GM23338 (cell line): Measurements from ENCODE around the gene EXOSC5. TPM values are rescaled to one million over a fixed set of nuclear protein-coding genes. Genes with fewer than 3 reads are reported as not detected.

ENCODE experiments used
- ATAC-seq: fragments of 200-7000 bp; cut with Tn5 transposase; 3 replicates; pipeline ENCODE4 v1.9.1; 2020
- DNase-seq: peaks from one replicate; pipeline ENCODE4 v3.0.0-alpha.2; 2015; ENCODE audit warnings: low spot score
- H2AFZ ChIP-seq: fragments of 200-600 bp; sonication (generic); 2 replicates; pipeline ENCODE4 v1.8.0; 2016; ENCODE audit warnings: antibody characterized with exemption, mild to moderate bottlenecking, moderate library complexity
- H3F3A ChIP-seq: fragments of 200-600 bp; sonication (generic); replicated peaks from 2 replicates; pipeline ENCODE4 v1.8.0; 2017; ENCODE audit warnings: antibody characterized with exemption, mixed run types, low read depth
- H3K27ac ChIP-seq: fragments of 200-600 bp; sonication (generic); 2 replicates; pipeline ENCODE4 v1.6.1; 2016; ENCODE audit warnings: low read depth
- H3K27me3 ChIP-seq: fragments of 200-600 bp; sonication (generic); 2 replicates; pipeline ENCODE4 v1.8.0; 2016; ENCODE audit warnings: mild to moderate bottlenecking, mixed run types, moderate library complexity; ENCODE audit not compliant: insufficient read depth
- H3K36me3 ChIP-seq: fragments of 200-600 bp; sonication (generic); 2 replicates; pipeline ENCODE4 v1.8.0; 2016; ENCODE audit warnings: mild to moderate bottlenecking; ENCODE audit not compliant: insufficient read depth
- H3K4me1 ChIP-seq: fragments of 200-600 bp; sonication (generic); 2 replicates; pipeline ENCODE4 v1.8.0; 2016; ENCODE audit warnings: mild to moderate bottlenecking, moderate library complexity; ENCODE audit not compliant: insufficient read depth
- H3K4me2 ChIP-seq: fragments of 200-600 bp; sonication (generic); 2 replicates; pipeline ENCODE4 v1.7.1; 2017; ENCODE audit warnings: mixed run types
- H3K4me3 ChIP-seq: fragments of 200-600 bp; sonication (generic); 2 replicates; pipeline ENCODE4 v1.6.1; 2016; ENCODE audit warnings: mixed run types
- H3K79me2 ChIP-seq: fragments of 200-600 bp; sonication (generic); replicated peaks from 2 replicates; pipeline ENCODE4 v1.8.0; 2017; ENCODE audit warnings: mild to moderate bottlenecking; ENCODE audit not compliant: insufficient read depth
- H3K9me2 ChIP-seq: fragments of 200-600 bp; sonication (generic); 2 replicates; pipeline ENCODE4 v1.8.0; 2017; ENCODE audit not compliant: insufficient read depth
- H4K20me1 ChIP-seq: fragments of 200-600 bp; sonication (generic); replicated peaks from 2 replicates; pipeline ENCODE4 v1.8.0; 2017; ENCODE audit warnings: mild to moderate bottlenecking; ENCODE audit not compliant: insufficient read depth
- H3K27ac Mint-ChIP-seq: 2 replicates; pipeline ENCODE4 v1.8.0; 2020; ENCODE audit warnings: inconsistent platforms, mild to moderate bottlenecking, moderate library complexity, mixed read lengths
- H3K27me3 Mint-ChIP-seq: 3 replicates; pipeline ENCODE4 v1.8.0; 2022; ENCODE audit warnings: low read depth, mild to moderate bottlenecking, moderate library complexity, mixed read lengths, inconsistent platforms; ENCODE audit not compliant: insufficient read depth, poor library complexity
- H3K36me3 Mint-ChIP-seq: 3 replicates; pipeline ENCODE4 v1.8.0; 2021; ENCODE audit warnings: low read depth, mild to moderate bottlenecking, inconsistent platforms, moderate library complexity, mixed read lengths
- H3K4me1 Mint-ChIP-seq: 3 replicates; pipeline ENCODE4 v1.8.0; 2020; ENCODE audit warnings: mild to moderate bottlenecking, inconsistent platforms, mixed read lengths
- H3K4me3 Mint-ChIP-seq: 3 replicates; pipeline ENCODE4 v1.8.0; 2021; ENCODE audit warnings: moderate library complexity, mild to moderate bottlenecking, inconsistent platforms, mixed read lengths
- H3K9me3 Mint-ChIP-seq: 3 replicates; pipeline ENCODE4 v1.8.0; 2020; ENCODE audit warnings: moderate library complexity, mild to moderate bottlenecking, inconsistent platforms, mixed read lengths
- CREB1 ChIP-seq: fragments of 250-450 bp; sonication (Bioruptor Pico); IDR thresholded peaks from 2 replicates; pipeline ENCODE4 v1.5.0; 2020; ENCODE audit warnings: low read depth, mild to moderate bottlenecking, moderate library complexity
- NANOG ChIP-seq: IDR thresholded peaks from 2 replicates; pipeline ENCODE4 v1.6.1; 2016; ENCODE audit warnings: antibody characterized with exemption, borderline replicate concordance
- POLR2AphosphoS5 ChIP-seq: IDR thresholded peaks from 2 replicates; pipeline ENCODE4 v1.6.1; 2016; ENCODE audit warnings: antibody characterized with exemption, low read depth
- REST ChIP-seq: IDR thresholded peaks from one replicate; pipeline ENCODE4 v1.6.1; 2018; ENCODE audit warnings: antibody characterized with exemption; ENCODE audit not compliant: unreplicated experiment
- polyA plus RNA-seq: library from polyadenylated mRNA; unstranded; fragments of >200 nt; fragmentation: Nextera tagmentation; extraction: Ambion mirVana; gene quantifications from 2 replicates; pipeline ENCODE4 v1.2.1, GENCODE V29; 2016
- total RNA-seq: library from RNA; depleted of rRNA; stranded (reverse); fragments of >200 nt; shearing (Covaris generic); gene quantifications from 2 replicates; pipeline ENCODE4 v1.2.3, GENCODE V29; 2014

The EXOSC5 gene
- total and polyA plus RNA-seq, 2 experiments from 2014 or later: 65.1 to 125 TPM

- TF ChIP-seq CREB1 (CRISPR knock-in tag) (no peak), POLR2AphosphoS5 (peak; percentile 20; the same call in 1 of the 2 replicates)
- Histone ChIP-seq H3K4me1 (peaks cover 12% of the 10 kb centered on the region), H3K4me3 (peak within 1 kb of the TSS; percentile 68), H3K79me2 (no peaks in the 10 kb centered on the region), H3K9me2 (no peaks in the 10 kb centered on the region), H3K4me2 (peak within 1 kb of the TSS; percentile 95), H3F3A (0 out of 2 replicates have a peak, but pooled peaks cover 12% of the 10 kb centered on the region), H4K20me1 (no peaks in the 10 kb centered on the region; the same call in 1 of the 2 replicates), H2AFZ (peak within 1 kb of the TSS; percentile 85), H3K27ac (no peak within 1 kb of the TSS), H3K36me3 (no peaks in the 10 kb centered on the region), H3K27me3 (no peaks in the 10 kb centered on the region)
- Mint-ChIP-seq H3K27ac (peak within 1 kb of the TSS; percentile 87), H3K36me3 (peaks cover 15% of the 10 kb centered on the region), H3K4me1 (peaks cover 18% of the 10 kb centered on the region), H3K4me3 (peak within 1 kb of the TSS; percentile 76), H3K27me3 (peaks cover 16% of the 10 kb centered on the region), H3K9me3 (no peaks in the 10 kb centered on the region)
- DNase-seq (peak; percentile 92), ATAC-seq (peak; percentile 89)
These were observed 29.9 kb upstream of the EXOSC5 start, which contains the start of gene B3GNT8 for GRCh38 chr19:41426952-41427646. TSS of gene B3GNT8 (minus strand) at chr19:41427374. CDS start at chr19:41426778, 596 bp downstream.

DNA sequence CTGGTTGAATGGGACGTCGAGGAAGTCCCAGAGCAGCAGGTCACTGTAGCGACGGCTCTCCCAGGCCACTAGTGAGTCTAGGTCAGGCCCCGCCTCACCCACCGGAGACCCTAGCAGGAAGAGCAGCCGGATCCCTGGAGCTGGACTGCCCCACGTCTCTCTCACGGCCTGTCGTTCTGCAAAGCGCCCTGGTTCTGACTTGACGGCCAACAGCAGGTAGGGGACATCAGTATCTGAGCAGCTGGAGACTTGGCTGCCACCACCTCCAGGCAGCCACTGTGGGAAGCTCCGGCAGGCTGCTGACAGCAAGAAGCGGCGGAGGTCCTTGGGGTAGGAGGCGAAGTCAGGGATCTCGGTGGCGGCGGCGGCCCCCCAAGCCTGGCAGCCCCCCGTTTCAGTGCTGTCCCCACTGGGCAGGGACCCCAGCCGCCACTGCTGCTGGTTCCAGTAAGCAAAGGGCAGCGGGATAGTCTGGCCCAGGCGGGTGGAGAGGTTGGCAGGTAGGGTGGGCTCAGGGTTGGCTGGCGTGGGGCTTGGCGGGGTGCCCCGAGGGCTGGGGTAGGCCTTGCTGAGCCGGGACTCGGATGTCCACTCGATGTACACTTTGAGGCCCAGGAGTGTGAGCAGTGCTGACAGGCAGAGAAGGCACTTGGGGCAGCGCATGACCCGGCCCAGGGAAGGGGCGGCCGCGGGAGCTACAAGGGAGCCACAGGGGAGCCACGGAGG lies 29.1 kb upstream of the EXOSC5 start:
- peak overlapping the region; percentile 76 for H3K4me3 Mint-ChIP-seq
- no peak overlapping the region for H3K27ac Mint-ChIP-seq
- TF ChIP-seq NANOG (no peak), REST (no peak)
- peaks cover 12% of the 10 kb centered on the region for H3K27me3 Mint-ChIP-seq
- Histone ChIP-seq H3K27me3 (no peaks in the 10 kb centered on the region), H3F3A (0 out of 2 replicates have a peak, but pooled peaks cover 5% of the 10 kb centered on the region), H3K36me3 (no peaks in the 10 kb centered on the region), H3K4me1 (peaks cover 12% of the 10 kb centered on the region), H2AFZ (no peak overlapping the region), H3K9me2 (no peaks in the 10 kb centered on the region), H3K4me2 (peak overlapping the region; percentile 95; the same call in 1 of the 2 replicates), H3K79me2 (no peaks in the 10 kb centered on the region), H4K20me1 (no peaks in the 10 kb centered on the region; the same call in 1 of the 2 replicates), H3K4me3 (peak overlapping the region; percentile 68; the same call in 1 of the 2 replicates), H3K27ac (no peak overlapping the region)
- no peaks in the 10 kb centered on the region for H3K9me3 Mint-ChIP-seq
- peaks cover 18% of the 10 kb centered on the region for H3K4me1 Mint-ChIP-seq
- H3K36me3 Mint-ChIP-seq: peaks cover 11% of the 10 kb centered on the region; the same call in 2 of the 3 replicates
- no peak; the same call in 2 of the 3 replicates for ATAC-seq
- no peak for DNase-seq
